SU-DHL-6 (cell line): ENCODE data around the gene THTPA.

Experiments used
- CTCF ChIP-seq: fragments of 200-600 bp; sonication (generic); IDR thresholded peaks from one replicate; pipeline ENCODE4 v1.5.1; 2017; ENCODE audit warnings: antibody characterized with exemption, mild to moderate bottlenecking, low read length, moderate library complexity; ENCODE audit not compliant: insufficient read depth, poor library complexity, severe bottlenecking
- EZH2phosphoT487 ChIP-seq: fragments of 200-600 bp; sonication (generic), shearing (Covaris generic); conservative IDR thresholded peaks from 2 replicates; pipeline ENCODE4 v1.6.1; 2018; ENCODE audit warnings: mild to moderate bottlenecking, antibody characterized with exemption, low read length, moderate library complexity, mixed read lengths

DNA sequence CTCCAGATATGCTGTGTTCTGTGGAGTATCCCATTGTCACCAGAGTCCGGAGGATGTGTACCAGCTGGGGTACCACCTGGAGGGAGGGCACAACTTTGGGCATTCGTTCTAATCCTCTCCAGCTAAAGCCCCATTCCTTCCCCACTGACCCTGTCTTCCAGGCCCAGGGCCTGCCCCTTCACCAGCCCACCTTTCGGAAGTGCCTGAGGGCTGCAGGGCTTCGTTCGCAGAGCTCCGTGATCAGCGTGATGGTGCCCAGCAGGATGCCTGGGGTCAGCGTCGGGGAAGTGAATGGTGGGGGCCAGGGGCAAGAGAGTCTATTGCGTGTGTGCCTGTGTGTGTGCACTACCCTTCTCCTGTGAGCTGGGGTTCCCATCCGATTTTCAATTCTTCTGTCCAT lies 9.6 kb downstream of the THTPA start:
- TF ChIP-seq CTCF (no peak), EZH2phosphoT487 (no peak)
